HS-27A (cell line): ENCODE data around the gene MRPS12.
"Not testable (repeated sequence)": the region's sequence is repeated elsewhere in the genome, so short reads cannot be mapped to it uniquely, and the experiment has no call there.

Experiments used
- DNase-seq: peaks from one replicate; pipeline ENCODE4 v3.0.0-alpha.2; 2012; ENCODE audit warnings: low read depth, missing footprints

MRPS12 gene

DNA sequence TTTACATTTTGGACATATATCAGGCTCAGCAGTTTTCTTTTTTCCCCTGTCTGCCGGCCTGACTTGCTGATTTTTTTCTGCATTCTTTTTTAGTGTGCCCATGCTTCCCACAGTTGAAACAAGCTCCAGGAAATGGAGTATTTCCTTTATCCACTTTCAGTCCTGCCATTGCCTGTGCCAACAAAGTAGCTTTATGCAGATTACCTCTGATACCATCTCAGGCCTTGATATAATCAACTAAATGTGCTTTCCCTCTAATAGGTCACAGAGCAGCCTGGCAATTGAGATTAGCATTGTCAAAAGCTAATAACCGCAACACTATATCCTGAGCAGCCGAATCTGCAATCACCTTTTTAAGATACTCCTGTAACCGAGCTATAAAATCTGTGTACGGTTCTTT is 9.2 kb downstream of the MRPS12 start:
- DNase-seq = no peak

GRCh38 chr19:38941466-38941865 is 10.7 kb downstream of the MRPS12 start:
- DNase-seq = not testable (repeated sequence)

DNA sequence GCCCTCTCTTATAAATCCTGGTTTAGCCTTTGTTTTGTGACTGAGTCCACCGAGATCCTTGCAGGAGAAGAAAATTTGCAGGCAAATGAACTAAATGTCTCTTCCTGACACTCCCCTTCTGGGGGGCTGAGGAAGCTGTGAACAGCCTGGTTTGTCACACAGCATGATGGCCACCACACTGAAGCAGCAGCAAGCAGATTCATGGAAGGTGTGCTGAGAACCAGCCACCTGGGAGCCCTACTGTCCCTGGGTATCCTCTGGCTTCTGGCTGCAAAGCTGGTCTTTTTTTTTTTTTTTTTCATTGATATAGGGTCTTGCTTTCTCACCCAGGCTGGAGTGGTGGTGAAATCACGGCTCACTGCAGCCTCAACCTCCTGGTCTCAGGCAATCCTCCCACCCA is 11.2 kb downstream of the MRPS12 start:
- no peak for DNase-seq

GRCh38 chr19:38942471-38943181 is 11.9 kb downstream of the MRPS12 start:
- DNase-seq = no peak

GRCh38 chr19:38944981-38945506 is 14.3 kb downstream of the MRPS12 start:
- no peak for DNase-seq

DNA sequence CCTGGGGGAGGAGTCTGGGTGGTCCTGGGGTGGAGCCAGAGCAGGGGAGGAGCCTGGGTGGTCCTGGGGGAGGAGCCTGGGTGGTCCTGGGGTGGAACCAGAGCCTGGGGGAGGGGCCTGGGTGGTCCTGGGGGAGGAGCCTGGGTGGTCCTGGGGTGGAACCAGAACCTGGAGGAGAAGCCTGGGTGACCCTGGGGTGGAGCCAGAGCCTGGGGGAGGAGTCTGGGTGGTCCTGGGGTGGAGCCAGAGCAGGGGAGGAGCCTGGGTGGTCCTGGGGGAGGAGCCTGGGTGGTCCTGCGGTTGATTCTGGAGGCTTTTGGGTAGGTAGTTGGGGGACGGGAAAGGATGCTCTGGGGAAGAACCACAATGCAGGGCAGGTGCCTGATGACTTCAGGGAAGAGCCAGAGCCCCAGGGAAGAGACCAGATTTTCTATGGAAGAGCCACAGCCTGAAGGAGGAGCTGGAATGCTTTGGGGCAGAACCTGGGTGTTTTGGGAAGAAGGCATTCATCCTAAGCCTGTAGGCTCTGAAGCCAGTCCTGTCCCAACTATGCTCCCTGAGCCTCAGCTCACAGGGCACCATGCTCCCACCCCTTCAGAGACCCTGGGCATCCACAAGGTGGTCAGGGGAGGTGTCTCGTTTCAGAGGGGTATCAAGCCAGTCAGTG is 15.0 kb downstream of the MRPS12 start:
- DNase-seq = no peak

GRCh38 chr19:38946229-38947010 is 15.7 kb downstream of the MRPS12 start:
- no peak for DNase-seq

GRCh38 chr19:38949580-38950367 is 19.0 kb downstream of the MRPS12 start:
- DNase-seq = no peak

DNA sequence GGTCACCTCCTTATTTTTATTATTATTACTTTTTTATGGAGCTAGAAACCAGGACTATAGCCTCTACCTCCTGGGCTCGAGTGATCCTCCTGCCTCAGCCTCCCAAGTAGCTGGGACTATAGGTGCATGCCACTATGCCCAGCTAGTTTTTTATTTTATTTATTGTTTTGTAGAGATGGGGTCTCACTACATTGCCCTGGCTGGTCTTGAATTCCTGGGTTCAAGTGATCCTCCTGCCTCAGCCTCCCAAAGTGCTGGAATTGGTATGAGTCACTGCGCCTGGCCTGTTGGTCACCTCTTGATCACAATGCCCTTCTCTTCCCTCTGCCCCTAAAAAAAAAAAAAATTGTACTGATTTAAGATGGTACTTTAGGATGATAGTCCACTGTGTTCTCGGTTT is 20.4 kb downstream of the MRPS12 start:
- DNase-seq = no peak

GRCh38 chr19:38952395-38953165 is 21.8 kb downstream of the MRPS12 start:
- DNase-seq = no peak

DNA sequence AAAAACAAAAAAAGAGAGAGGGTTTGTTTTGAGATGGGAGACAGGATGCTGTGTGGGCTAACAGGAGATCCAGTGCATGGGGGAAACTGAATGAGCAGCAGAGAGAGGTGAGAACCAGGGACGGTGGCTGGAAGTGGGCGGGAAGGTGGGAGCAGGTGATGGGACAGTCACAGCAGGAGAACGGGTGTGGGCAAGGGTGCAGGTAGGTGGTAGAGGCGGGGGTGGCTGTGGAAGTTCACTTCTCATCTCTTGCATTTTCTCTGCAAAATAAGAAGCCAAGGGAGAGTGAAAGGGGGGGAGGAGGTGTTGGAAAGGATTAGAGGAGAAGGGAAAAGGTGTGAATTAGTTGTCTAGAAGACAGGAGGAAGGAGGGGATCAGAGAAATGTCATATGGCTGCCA is 22.9 kb downstream of the MRPS12 start:
- DNase-seq = no peak

DNA sequence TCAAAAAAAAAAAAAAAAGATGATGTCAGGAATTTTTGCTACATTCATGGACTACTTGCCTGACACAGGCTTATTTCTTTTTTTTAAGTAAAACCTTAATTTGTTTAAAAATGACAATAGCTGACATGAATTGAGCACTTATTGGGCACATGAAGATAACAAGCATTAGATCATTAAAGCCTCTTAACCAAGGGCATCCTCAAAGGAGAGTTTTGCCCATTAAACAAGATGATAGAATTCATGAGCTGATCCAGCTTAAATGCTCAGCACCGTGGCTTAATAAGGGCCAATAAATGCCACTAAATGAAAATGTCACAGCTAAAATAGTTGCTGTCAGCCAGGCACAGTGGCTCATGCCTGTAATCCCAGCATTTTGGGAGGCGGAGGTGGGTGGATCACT is 25.5 kb downstream of the MRPS12 start:
- DNase-seq = no peak

DNA sequence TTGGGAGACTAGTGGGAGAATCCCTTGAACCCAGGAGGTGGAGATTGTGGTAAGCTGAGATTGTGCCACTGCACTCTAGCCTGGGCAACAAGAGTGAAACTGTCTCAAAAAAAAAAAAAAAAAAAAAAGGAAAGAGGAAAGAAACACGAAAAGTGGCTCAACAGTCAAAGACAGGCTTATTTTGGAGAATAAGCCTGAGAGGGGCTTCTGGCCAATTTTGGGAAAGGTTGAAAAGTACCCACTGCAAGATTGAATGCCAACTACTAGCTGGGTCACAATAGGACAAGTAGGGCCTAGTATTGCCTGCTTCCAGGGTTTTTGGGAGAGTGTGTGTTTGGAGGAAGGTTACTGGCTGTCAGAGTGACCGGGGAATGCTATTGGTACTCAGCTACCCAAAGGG is 27.6 kb downstream of the MRPS12 start:
- DNase-seq = no peak

GRCh38 chr19:38959618-38960017 is 28.9 kb downstream of the MRPS12 start:
- DNase-seq = no peak

DNA sequence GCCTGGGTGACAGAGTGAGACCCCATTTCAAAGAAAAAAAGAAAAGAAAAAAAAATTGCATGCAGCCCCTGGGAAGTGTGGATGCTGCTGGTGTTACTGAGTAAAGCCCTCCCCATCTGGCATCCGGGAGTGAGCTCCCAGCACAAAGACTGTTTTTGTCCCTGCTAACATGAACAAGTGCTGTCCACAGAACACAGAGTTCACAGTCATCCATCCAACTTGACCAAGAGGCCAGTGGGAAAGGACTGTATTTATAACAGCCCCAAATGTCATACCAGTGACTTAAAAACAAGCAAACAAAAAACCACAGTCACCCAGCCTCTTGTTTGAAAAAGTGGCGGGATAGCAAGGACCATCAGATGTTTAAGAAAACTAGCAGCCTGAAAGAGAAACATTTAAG is 34.0 kb downstream of the MRPS12 start:
- no peak for DNase-seq

DNA sequence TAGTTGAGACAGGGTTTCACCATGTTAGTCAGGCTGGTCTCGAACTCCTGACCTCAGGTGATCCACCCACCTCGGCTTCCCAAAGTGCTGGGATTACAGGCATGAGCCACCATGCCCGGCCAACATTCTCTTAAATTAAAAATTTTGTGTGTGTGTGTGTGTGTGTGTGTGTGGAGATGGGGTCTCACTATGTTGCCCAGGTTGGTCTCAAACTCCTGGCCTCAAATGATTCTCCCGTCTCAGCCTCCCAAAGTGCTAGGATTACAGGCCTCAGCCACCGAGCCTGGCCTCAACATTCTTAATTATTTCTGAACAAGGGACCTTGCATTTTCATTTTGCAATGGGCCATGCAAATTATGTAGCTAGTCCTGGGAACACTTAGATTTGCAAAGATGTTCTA is 35.4 kb downstream of the MRPS12 start:
- DNase-seq = not testable (repeated sequence)

GRCh38 chr19:38970664-38971532 is 40.2 kb downstream of the MRPS12 start:
- no peak for DNase-seq

DNA sequence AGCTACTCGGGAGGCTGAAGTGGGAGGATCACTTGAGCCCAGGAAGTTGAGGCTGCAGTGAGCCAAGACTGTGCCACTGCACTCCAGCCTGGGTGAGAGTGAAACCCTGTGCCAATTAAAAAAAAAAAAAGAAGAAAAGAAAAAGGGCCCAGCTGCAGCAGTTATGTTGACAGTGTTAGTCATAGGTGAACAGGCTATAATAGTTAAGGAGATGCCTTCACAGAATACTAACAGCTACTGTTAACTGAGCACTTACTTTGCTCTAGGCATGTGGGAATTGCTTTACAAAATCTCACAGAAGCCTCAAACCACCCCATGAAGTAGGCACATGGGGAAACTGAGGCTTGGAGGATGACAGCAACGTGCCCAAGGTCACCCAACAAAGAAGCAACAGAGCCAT is 40.9 kb downstream of the MRPS12 start:
- no peak for DNase-seq

- no peak for DNase-seq
These were observed 44.0 kb downstream of the MRPS12 start for GRCh38 chr19:38974624-38975213.
